AG10803 (cell line): ENCODE results near the gene RSPH10B.
"Not testable (repeated sequence)": the region's sequence is repeated elsewhere in the genome, so short reads cannot be mapped to it uniquely, and the experiment has no call there.

Experiments used
- DNase-seq: peaks from one replicate; pipeline ENCODE4 v3.0.0; 2010; ENCODE audit warnings: low read depth
- H3K4me3 ChIP-seq: 2 replicates; pipeline ENCODE4 v1.5.1; 2011; ENCODE audit warnings: mild to moderate bottlenecking, low read length, control low read depth
- TF ChIP-seq, protein P1 (sequence below): conservative IDR thresholded peaks from 2 replicates; pipeline ENCODE4 v1.5.1; 2011; ENCODE audit warnings: mild to moderate bottlenecking, low read length, control low read depth, inconsistent platforms

Gene RSPH10B

GRCh38 chr7:6007386-6007785 is 36.9 kb upstream of the RSPH10B start:
- TF ChIP-seq, protein P1, sequence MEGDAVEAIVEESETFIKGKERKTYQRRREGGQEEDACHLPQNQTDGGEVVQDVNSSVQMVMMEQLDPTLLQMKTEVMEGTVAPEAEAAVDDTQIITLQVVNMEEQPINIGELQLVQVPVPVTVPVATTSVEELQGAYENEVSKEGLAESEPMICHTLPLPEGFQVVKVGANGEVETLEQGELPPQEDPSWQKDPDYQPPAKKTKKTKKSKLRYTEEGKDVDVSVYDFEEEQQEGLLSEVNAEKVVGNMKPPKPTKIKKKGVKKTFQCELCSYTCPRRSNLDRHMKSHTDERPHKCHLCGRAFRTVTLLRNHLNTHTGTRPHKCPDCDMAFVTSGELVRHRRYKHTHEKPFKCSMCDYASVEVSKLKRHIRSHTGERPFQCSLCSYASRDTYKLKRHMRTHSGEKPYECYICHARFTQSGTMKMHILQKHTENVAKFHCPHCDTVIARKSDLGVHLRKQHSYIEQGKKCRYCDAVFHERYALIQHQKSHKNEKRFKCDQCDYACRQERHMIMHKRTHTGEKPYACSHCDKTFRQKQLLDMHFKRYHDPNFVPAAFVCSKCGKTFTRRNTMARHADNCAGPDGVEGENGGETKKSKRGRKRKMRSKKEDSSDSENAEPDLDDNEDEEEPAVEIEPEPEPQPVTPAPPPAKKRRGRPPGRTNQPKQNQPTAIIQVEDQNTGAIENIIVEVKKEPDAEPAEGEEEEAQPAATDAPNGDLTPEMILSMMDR: no peak
- no peak overlapping the region for H3K4me3 ChIP-seq
- no peak for DNase-seq

DNA sequence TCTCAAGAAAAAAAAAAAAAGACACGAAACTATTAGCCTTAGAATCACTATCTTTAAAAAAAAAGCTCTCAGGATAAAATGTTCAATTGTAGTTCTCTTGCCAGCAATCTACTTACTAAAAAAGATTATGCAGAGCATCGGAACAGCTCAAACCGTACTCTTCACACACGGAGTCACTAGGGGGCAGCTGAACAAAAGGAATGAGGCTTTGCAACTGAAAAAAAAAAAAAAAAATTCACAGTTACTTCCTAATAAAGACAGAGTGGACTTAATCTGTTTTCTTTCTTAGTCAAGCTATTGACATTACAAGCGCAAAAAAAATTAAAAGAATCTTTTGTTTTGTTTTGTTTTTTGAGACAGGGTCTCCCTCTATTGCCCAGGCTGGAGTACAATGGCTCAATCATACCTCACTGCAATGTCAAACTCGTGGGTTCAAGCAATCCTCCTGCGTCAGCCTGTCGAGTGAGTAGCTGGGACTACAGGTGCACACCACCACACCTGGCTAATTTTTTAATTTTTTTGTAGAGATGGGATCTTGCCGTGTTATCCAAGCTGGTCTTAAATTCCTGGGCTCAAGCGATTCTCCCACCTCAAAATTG is 26.8 kb upstream of the RSPH10B start:
- TF ChIP-seq, protein P1: peak; percentile 77
- no peak overlapping the region for H3K4me3 ChIP-seq
- peak; percentile 70 for DNase-seq

DNA sequence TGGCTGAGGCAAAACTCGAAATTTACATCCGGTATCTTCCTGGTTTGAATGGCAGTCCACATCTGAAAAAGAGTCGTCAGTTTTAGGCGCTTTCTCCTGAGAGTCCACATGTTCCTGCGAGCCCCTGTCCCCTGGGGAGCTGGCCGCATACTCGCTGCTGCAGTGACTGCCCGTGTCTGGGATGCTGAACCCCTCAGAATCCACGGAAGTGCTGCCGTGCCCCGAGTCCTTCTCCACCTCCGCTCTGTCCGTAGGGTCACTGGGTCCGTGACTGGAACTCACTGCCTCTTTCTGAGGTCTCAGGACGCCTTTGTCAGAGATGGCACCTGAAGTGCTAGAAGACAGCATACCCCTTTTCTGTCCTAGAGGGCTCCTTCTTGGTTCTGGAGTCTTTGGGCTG is 16.6 kb upstream of the RSPH10B start:
- not testable (repeated sequence) for DNase-seq, H3K4me3 ChIP-seq

DNA sequence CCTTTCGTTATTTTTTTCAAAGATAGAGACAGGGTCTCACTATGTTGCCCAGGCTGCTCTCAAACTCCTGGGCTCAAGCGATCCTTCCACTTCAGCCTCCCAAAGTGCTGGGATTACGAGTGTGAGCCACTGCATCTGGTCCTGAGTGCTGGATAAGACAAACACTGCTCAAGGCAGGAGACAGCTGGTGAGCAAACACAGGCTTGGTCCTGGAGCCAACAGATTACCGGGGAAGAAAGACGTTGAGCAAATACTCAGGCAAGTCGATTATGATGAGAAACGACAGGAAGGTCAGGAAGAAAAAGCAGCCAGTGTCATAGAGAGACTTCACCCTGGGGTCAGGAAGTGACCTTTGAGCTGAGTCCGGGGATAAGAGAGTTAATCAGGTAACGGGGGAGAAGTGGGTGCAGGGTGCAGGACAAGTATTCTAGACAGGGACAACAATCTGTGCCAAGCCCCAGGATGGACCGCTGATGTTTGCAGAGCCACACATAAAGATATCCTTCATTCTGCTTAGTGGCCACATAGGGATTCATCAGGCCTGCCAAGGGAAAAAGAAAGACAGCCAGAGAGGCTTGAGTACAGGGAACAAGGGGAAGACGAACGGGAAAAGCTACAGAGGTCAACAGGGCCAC is 9.3 kb upstream of the RSPH10B start:
- H3K4me3 ChIP-seq, DNase-seq: not testable (repeated sequence)

DNA sequence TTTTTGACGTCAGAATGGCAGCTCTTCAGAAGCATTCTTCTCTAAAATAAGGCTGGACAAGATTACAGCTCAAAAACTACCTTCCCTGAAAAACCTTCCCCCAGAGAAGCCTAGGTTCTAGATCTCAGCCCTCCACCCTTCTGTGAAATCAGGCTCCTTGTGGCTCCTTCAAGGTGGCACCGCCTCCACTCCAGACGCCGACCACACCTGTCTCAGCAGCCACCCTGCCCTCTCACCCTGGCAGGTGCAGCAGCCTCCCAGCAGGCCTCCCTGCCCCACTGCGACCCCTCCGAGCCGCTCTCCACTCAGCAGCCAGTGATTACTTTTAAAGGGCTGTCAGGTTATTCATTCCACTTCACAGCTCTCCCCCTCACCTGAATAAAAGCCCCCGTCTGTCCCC is 3.1 kb upstream of the RSPH10B start:
- not testable (repeated sequence) for H3K4me3 ChIP-seq

DNA sequence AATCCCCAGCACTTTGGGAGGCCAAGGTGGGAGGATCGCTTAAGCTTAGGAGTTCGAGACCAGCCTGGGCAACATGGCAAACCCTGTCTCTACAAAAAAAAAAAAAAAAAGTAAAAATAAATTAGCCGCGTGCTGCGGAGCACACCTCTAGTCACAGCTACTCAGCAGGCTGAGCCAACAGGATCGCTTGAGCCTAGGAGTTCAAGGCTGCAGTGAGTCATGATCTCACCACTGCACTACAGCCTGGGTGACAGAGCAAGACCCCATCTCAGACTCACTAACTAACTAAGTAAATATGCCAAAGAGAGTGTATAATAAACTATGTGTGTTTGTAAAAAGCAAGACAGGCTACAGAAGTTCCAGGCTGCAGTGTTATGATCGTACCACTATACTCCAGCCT is 6.7 kb downstream of the RSPH10B start:
- H3K4me3 ChIP-seq, DNase-seq: not testable (repeated sequence)

More for the DNA sequence above, 3.1 kb upstream of the RSPH10B start:
- DNase-seq: not testable (repeated sequence)

- H3K4me3 ChIP-seq, DNase-seq: not testable (repeated sequence)
Observed at GRCh38 chr7:5963205-5963604, 7.3 kb downstream of the RSPH10B start.

GRCh38 chr7:5934945-5935450 is 35.5 kb downstream of the RSPH10B start:
- not testable (repeated sequence) for DNase-seq, H3K4me3 ChIP-seq

GRCh38 chr7:5931905-5932644 is 38.4 kb downstream of the RSPH10B start:
- not testable (repeated sequence) for DNase-seq, H3K4me3 ChIP-seq

DNA sequence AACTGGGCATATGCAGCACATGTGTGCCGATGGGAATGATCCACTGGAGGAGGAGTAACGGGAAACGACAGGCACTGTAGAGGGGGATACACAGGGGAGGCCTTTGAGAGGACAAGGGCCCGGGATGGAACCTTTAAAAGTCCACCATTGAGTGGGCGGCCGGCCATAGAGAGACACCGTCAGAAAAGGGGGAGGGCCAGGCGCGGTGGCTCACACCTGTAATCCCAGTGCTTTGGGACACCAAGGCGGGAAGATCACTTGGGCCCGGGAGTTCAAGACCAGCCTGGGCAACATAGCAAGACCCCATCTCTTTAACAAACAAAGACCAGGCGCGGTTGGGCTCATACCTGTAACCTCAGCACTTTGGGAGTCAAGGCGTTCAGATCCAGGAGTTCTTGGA is 39.2 kb downstream of the RSPH10B start:
- not testable (repeated sequence) for H3K4me3 ChIP-seq, DNase-seq

GRCh38 chr7:5930290-5930689 is 40.2 kb downstream of the RSPH10B start:
- H3K4me3 ChIP-seq, DNase-seq: not testable (repeated sequence)

DNA sequence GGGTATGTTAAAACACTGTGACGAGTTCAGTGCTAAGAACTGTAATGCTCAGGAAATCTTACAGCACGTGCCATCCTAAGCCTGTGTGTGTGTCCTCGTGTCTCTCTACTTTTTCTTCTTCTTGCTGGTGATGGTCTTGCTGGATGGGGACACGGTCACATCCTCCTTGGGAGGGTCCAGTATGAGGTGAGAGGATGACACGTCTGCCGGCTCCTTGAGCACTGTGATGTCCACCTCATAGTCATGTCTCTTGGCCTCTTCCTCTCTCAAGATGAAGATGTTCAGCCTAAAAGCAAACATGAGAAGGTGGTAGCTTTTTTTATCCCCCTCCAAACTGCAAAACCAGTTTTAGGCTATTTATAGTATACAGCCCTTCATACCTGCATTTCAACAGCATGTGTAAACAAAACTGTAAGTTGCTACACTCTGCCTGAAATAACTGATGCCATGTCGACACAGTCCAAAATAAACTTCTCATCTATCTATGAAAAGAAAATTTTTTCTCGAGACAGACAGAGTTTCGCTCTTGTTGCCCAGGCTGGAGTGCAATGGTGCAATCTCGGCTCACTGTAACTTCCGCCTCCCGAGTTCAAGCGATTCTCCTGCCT is 44.1 kb downstream of the RSPH10B start:
- DNase-seq: not testable (repeated sequence)

DNA sequence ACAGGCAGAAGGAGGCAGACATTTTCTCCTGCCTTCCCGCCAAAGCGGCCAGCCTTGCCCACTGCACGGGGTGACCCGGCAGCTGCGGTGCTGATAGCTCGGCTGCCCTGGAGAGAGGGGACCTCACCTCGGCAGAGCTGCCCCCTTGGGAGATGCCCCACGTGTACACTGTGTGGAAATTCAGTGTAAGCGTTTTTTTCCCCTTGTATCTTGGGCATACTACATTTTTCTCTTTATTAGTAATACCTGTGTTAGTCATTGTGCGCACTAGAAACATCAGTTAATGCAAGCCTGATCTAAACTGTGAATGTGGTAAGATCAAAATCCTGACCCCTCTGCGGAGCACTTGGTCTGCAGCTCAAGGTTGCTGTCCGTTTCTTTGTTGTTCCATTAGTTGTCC is 45.9 kb downstream of the RSPH10B start:
- not testable (repeated sequence) for H3K4me3 ChIP-seq, DNase-seq

More for the DNA sequence above, 44.1 kb downstream of the RSPH10B start:
- not testable (repeated sequence) for H3K4me3 ChIP-seq

GRCh38 chr7:5924180-5924579 is 46.3 kb downstream of the RSPH10B start:
- not testable (repeated sequence) for H3K4me3 ChIP-seq, DNase-seq

DNA sequence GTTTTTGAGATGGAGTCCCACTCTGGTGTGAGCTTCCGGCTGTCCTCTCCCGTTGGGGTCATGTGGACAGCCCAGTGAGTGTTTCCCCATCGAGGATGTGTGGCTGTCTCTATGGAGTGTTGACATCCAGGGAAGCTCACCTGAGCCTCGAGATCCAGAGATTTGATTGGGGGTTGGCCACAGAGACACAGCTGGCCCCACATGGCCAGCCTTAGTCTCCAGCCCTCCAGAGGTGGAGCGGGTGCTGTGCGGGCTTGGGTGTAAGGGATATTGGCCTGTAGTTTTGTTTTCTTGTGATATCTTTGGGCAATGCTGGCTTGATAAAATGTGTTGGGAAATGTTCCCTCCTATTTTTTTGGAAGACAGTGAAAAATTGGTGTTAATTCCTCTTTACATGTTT is 54.0 kb downstream of the RSPH10B start:
- H3K4me3 ChIP-seq: not testable (repeated sequence)

GRCh38 chr7:5908835-5909234 is 61.7 kb downstream of the RSPH10B start:
- H3K4me3 ChIP-seq, DNase-seq: not testable (repeated sequence)

More for the DNA sequence above, 54.0 kb downstream of the RSPH10B start:
- not testable (repeated sequence) for DNase-seq

DNA sequence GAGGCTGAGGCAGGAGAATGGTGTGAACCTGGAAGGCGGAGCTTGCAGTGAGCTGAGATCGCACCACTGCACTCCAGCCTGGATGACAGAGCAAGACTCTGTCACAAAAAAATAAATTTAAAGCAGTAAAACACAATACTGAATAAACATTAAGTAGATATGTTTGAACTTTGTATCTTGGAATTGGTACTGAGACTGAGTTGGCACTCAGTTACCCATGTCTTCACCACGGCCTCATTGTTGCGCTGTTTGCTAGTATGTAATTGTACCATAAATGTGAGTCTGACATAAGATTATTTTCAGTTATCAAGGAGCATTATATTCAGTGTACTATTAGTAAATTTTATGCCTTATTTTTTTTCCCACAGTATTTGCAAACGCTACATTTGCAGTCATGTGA is 65.8 kb downstream of the RSPH10B start:
- H3K4me3 ChIP-seq, DNase-seq: not testable (repeated sequence)
